ENCODE results near the gene ARHGEF4.

The ARHGEF4 gene

DNA sequence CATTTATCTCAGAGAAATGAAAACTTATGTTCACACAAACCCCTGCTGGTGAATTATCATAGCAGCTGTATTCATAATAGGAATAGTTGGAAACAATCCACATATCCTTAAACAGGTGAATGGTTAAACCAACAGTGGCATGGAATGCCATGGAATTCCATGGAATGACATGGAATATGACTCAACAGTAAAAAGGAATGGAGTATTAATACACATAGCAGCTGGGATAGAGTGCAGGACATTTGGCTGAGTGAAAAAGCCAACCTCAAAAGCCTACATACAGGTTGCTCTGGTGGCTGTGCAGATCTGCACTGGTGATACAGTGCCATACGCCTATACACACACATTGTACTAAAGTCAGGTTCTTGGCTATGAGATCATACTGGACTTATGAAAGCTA lies 187.0 kb downstream of the ARHGEF4 start:
- DNase-seq, result no peak

DNA sequence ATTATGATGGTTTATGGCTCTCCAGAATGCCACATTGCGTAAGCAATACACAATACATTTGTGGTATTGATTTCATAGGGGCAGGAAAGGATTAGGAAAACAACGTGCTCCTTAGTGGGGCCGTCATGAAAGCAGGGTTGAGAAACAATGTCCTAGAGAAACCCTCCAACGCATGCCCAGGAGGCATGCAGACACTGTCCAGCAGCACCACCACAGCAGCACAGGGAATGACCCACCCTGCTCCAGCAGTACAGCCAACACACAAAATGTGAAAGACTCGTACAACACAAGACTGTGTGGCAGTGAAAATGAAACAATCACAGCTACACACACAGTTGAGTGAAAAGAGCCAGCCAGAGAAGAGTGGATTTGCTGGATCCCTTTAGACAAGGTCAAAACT lies 190.2 kb downstream of the ARHGEF4 start:
- no peak for DNase-seq

DNA sequence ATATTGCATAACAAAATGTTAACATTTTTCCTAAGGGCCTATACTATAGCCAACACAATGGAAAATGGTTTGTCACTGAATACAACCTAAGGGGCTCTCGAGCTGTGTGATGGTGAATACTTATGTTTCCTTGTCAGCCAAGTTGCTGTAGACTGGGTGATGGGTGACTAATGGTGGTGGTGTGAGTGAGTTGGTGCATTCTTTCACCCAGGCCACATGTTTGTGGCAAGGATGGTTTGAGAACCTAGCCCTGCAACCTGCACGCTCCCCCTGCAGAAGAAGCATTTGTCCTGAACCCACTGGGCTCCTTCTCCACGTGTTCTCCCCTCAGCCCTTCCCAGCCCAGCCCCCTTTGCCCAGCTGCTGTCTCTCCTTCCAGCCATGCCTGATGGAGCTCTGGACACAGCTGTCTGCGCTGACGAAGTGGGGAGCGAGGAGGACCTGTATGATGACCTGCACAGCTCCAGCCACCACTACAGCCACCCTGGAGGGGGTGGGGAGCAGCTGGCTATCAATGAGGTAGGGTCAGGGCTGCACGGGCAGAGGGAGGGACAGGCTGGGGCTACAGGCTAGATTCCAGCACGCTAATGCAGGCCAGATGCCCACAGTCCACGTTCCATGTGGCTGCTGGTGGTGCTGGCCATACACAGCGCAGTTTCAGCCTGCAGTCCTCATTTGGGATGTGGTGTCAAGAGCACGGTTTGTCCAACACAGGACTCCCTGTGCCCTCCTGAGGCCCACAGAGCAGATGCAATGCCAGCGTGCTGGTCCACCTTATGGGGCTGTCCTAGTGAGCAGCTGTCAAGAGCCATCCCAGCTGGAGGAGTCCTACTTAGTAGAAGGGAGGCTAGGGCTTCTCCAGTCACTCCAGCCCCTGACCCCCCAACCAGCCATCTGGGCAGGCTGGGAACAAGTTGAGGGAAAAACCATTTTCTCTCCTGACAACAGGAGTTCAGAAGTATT lies 191.1 kb downstream of the ARHGEF4 start:
- no peak for DNase-seq

- DNase-seq, result no peak
Measured at GRCh38 chr2:131029812-131030211, 193.1 kb downstream of the ARHGEF4 start.

- DNase-seq, result no peak
Measured at GRCh38 chr2:131030478-131030971, 193.8 kb downstream of the ARHGEF4 start.

- no peak for DNase-seq
Measured at GRCh38 chr2:131031431-131031841, 194.7 kb downstream of the ARHGEF4 start.

DNA sequence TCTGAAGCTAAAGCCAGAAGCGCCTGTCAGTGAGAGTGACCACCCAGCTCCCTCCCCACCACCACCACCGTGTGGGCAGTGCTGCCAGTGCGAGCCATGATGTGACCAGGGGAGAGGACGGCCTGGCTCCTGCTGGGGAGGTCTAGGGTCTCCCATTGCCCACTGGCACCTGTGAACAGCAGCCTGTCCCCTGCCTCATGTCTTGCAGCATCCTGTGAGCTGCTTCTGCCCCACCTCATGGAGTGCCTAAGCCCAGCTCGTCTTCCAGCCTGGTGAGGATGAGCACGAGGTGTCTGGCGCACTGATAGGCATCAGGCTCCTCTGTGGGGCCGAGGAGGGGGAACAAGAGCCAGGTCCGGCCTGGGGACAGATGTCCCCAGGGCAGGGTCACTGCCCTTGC lies 195.2 kb downstream of the ARHGEF4 start:
- no peak for DNase-seq

GRCh38 chr2:131032393-131032836 lies 195.7 kb downstream of the ARHGEF4 start:
- DNase-seq, result no peak

DNA sequence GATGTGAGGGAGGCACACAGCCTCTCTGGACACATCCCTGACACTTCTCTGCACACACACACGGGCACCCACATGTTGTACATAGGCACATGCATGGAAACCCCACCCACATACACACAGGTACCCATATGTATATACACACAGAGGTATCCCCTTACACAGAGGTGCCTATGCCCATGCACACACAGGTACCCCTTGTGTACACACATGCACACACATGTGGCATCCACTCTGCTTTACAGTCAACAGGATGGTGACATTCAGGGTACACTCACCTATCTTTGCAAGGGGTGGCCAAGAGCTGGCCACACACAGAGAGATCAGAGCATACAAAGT lies 197.0 kb downstream of the ARHGEF4 start:
- DNase-seq, result no peak

DNA sequence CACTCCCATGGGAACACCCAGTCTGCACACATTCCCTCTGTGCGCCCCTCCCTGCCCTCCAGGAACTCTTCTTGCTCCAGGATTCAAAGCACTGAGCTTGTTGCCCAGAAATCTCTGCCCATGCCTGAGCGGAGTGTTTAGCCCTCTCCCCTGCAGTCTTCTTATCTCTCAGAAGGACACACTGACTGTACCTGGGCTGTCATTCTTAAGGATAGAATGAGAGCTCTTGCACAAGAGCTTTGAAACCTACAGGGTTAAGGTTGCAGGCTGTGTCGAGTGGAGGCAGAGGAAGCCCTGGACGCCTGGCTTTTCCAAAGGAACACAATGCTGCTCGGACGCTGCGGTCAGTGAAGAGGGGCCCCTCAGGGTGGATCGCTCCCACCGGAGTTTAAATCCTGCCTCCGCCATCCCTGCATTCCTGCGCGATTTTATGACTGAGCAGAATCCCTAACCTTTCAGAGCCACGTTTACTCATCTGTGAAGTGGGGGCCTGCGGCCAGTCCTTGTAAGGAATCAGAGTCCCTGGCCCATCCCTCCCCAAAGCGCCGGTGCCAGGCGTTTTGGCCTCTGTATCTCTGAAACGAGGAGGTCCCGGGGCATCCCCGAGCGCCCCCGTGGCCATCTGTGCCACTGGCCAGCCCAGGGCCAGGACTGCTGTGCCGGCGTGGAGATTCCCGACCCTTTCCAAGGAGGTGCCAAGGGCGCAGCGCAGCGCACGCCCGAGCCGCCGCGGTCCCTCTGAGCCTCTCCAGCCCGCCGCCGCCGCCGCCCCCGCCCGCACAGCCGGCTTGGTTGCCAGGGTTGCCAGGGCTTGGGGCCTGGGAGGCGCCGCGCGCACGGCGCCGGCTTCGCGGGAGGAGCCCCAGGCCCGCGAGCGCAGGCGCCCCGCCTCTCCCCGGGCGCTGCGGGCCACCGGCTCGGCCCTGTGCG lies 197.7 kb downstream of the ARHGEF4 start:
- DNase-seq, result peak; percentile 52

- DNase-seq, result no peak
Measured at GRCh38 chr2:131035112-131035825, 198.6 kb downstream of the ARHGEF4 start.

DNA sequence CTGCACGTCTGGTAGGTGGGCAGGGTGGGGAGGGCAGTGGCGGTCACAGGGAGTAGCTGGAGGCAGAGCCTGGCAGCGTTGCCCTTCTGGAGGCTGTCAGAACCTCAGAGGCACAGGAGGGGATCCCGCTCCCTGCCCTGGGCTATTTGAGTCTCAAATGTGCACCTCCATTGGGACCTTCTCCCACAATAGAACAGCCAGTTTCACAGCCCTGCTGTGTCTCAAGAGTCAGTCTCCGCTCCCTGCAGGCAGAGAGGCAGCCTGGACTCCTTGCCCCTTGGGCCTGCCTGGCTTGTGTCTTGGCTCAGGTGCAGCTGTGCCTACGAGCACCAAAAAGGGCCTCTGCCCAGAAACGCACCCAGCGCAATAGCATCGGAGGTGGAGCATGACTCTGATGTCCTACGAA lies 199.1 kb downstream of the ARHGEF4 start:
- DNase-seq, result no peak

- DNase-seq, result no peak
Measured at GRCh38 chr2:131036269-131036668, 199.6 kb downstream of the ARHGEF4 start.

DNA sequence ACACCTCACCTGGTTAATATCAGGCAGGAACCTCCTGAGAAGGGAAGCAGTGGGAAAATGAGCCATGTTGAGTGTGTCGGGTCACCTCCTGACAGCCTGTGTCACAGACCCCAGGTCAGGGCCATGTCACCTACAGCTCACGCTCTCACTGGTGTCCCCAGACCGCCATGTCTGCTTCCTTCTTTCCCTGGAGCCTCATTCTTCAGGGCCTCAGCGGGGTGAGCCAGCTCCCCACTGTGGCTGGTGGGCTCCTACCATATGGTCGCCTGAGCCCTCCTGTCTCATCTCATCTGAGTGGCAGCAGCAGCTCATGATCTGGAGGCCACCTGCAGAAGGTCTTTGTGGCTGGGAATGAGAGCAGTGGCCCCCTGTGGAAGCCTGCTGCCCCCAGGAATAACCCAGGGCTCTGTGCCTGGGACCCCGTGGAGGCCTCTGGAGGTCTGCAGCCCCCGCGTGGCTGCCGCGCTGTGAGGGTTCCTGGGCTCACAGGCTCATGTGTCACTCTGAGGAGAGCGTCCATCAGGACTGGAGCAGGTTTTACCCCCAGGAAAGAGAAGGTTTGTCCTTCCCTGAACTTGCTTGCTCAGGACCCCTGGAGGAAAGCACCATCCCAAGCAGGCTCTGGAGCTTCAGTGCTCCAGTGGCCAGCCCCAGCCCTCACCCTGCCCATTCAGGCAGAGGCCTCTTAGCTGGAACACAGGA lies 200.1 kb downstream of the ARHGEF4 start:
- no peak for DNase-seq

- DNase-seq, result no peak
Measured at GRCh38 chr2:131037398-131038257, 200.9 kb downstream of the ARHGEF4 start.

DNA sequence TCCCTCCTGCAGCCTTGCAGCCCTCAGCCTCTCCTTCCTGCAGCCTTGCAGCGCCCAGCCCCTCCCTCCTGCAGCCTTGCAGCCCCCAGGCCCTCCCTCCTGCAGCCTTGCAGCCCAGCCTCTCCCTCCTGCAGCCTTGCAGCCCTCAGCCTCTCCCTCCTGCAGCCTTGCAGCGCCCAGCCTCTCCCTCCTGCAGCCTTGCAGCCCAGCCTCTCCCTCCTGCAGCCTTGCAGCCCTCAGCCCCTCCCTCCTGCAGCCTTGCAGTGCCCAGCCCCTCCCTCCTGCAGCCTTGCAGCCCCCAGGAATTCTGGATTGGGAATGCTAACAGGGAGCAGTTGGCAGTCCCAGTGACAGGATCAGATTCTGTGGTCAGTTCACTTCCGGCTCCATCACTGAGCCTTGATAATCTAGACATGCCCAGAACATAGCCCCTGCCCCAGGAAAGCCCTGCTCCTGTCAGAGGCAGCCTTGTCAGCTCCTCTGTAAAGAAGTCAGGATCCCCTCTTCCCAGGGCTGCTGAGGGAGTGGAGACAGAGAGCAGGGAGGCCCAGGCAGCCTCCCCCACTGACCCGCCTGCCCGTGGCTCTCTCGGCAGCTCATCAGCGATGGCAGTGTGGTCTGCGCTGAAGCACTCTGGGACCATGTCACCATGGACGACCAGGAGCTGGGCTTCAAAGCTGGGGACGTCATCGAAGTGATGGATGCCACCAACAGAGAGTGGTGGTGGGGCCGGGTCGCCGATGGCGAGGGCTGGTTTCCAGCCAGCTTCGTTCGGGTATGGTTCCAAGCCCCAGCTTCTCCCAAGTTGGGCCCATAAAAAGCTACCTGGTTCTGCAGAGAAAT lies 201.8 kb downstream of the ARHGEF4 start:
- DNase-seq, result no peak

GRCh38 chr2:131039101-131039440 lies 202.4 kb downstream of the ARHGEF4 start:
- no peak for DNase-seq

GRCh38 chr2:131039535-131039907 lies 202.8 kb downstream of the ARHGEF4 start:
- no peak for DNase-seq

DNA sequence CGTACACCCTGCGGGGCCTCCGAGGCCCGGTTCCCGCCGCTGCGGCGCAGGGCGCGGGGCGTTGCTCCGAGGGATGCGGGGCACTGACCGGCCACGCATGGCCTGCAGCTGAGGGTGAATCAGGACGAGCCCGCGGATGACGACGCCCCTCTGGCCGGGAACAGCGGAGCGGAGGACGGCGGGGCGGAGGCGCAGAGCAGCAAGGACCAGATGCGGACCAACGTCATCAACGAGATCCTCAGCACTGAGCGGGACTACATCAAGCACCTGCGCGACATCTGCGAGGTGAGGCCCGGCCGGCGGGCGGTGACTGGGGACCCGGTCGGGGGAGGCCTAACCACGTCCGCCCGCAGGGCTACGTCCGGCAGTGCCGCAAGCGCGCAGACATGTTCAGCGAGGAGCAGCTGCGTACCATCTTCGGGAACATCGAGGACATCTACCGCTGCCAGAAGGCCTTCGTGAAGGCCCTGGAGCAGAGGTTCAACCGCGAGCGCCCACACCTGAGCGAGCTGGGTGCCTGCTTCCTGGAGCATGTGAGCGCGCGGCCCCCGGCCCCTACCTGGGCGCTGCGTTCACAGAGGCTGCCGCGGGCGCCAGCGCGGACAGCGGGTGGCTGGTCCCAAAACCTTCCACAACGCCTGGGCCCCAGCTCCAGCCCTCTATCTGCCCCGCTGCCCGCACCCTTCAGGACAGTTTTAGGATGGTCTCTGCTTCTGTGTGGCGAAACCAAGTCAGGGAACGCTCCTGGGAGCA lies 203.4 kb downstream of the ARHGEF4 start:
- DNase-seq, result peak; percentile 53
